Activated naive CD8-positive, alpha-beta T cell treated with anti-CD3 and anti-CD28 coated beads for 36 hours (primary cell): ENCODE measurements around the gene TMEM242. TPM values are rescaled to one million over a fixed set of nuclear protein-coding genes. Genes with fewer than 3 reads are reported as not detected.
A peak's percentile ranks its signal among the peaks of the same experiment; 100 is the strongest.

Experiments
- DNase-seq: peaks from one replicate; pipeline ENCODE4 v3.0.0; 2021
- H3K27ac Mint-ChIP-seq: one replicate; pipeline ENCODE4 v1.8.0; 2022; ENCODE audit warnings: mild to moderate bottlenecking, moderate library complexity, mixed read lengths
- H3K27me3 Mint-ChIP-seq: one replicate; pipeline ENCODE4 v1.8.0; 2022; ENCODE audit warnings: mild to moderate bottlenecking, mixed read lengths
- H3K36me3 Mint-ChIP-seq: one replicate; pipeline ENCODE4 v1.8.0; 2021; ENCODE audit warnings: mild to moderate bottlenecking, mixed read lengths
- H3K4me1 Mint-ChIP-seq: one replicate; pipeline ENCODE4 v1.8.0; 2021; ENCODE audit warnings: mixed read lengths
- H3K4me3 Mint-ChIP-seq: one replicate; pipeline ENCODE4 v1.8.0; 2022; ENCODE audit warnings: mild to moderate bottlenecking, moderate library complexity, mixed read lengths
- H3K9me3 Mint-ChIP-seq: one replicate; pipeline ENCODE4 v1.8.0; 2022; ENCODE audit warnings: mixed read lengths
- total RNA-seq, 2 experiments: library from RNA; stranded (reverse); gene quantifications; one replicate each; pipeline ENCODE4 v1.2.3, GENCODE V29; 2021

The TMEM242 gene
- total RNA-seq, 2 experiments from 2014 or later = 10.2 to 10.5 TPM

DNA sequence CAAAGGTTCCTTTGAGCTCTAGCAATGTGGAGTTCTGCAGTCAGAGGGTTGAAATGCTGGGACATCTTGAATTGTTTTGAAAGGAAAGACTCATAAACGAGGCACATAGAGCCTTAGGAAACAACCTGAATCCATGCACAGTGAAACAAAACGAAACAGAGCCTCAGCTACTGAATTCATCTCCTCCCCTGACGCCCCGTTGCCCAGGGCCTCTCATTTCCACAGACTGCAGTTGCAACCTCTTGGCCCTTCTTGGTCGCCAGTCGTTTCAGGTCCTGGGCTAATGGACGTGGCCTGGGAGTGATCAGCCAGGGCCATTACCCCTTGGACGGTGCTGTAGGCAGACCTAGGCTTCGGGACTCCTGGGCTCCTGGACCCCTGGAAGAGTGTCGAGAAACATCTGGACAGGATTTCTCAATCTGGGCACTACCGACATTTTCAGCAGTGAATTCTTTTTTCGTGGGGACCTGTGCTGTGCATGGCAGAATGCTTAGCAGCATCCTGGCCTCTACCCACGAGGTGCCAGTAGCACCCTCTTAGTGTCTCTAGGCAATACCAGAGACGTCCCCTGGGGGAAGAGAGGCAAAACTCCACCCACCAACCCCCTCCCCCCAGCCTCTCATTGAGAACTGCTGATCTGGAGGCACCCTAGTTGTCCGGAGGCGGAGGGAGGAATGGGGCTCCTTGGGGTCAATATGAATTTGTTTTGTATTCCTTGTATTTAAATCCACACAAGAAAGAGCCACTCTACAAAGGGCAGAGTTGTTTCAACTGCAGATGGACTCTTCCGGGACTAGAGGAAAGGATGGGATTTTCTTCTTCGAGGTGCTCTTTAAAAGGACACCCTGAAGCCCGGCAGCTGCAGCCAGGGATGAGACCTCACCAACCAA is 50.2 kb downstream of the TMEM242 start:
- Mint-ChIP-seq H3K9me3 (peaks cover 8% of the 10 kb centered on the region), H3K27ac (no peak overlapping the region), H3K27me3 (no peaks in the 10 kb centered on the region), H3K4me1 (peaks cover 7% of the 10 kb centered on the region), H3K4me3 (no peak overlapping the region), H3K36me3 (peaks cover 4% of the 10 kb centered on the region)
- peak; percentile 22 for DNase-seq

DNA sequence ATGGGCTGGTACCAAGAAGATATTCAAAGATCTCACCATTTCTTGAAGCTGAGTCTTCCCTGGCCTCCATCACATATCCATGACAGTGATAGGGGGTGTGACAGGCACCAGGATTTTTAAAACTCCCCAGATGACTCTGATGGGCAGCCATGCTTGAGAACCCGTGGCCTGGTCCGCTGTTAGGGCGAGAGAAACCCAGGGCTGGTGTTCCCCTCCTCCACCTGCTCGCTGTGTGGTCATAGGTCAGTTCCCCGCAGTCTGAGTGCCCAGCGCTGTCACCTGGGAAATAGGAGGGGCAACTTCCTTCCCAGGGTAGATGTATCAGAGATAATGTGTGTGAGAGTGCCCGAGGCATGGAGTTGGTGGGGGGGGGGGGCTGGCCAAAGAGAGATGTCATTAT is 50.9 kb downstream of the TMEM242 start:
- Mint-ChIP-seq H3K4me1 (peaks cover 7% of the 10 kb centered on the region), H3K27ac (no peak overlapping the region), H3K36me3 (peaks cover 4% of the 10 kb centered on the region), H3K27me3 (no peaks in the 10 kb centered on the region), H3K9me3 (peaks cover 8% of the 10 kb centered on the region), H3K4me3 (no peak overlapping the region)
- no peak for DNase-seq

DNA sequence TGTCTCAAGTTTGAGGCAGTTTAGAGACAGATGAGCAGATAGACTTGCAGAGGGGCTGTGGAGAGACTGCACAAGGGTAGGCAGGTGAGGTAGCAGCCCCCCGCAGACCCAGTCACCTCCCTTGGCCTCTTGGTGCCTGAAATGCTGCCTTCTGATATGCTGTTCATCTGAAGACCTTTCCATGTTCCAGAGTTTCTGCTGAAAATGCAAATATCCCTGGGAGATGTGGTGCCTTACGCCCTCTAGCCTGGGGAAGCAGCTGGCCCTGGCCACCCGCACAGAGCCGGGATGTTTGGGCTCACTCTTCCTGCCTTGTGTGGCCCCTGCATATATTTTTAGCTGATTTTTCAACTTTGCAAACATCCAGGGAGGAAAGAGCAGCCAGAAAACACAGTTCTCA is 51.4 kb downstream of the TMEM242 start:
- no peak for DNase-seq
- Mint-ChIP-seq H3K27me3 (no peaks in the 10 kb centered on the region), H3K4me3 (no peak overlapping the region), H3K27ac (no peak overlapping the region), H3K36me3 (peaks cover 4% of the 10 kb centered on the region), H3K4me1 (peaks cover 7% of the 10 kb centered on the region), H3K9me3 (peaks cover 8% of the 10 kb centered on the region)

DNA sequence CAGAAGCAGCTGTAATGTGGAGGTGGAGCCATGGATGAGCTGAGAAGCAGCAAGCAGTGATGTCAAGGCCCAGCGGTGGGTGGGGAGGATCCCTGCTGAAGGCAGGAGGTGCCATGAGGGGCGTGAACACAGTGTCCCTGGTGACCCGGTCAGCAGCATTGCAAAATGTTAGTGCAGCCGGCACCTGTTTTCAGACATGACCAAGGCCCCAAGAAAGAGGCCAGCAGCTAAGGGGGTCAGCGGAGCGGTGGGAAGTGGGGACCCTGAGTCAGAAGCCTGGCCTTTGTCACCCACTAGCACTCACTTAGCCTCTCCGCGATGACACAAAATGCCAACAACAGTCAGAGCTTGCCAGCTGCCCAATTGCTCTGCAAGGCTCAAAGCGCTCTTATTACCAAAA is 51.9 kb downstream of the TMEM242 start:
- H3K9me3 Mint-ChIP-seq = peaks cover 8% of the 10 kb centered on the region
- H3K36me3 Mint-ChIP-seq = peaks cover 4% of the 10 kb centered on the region
- no peak for DNase-seq
- H3K4me1 Mint-ChIP-seq = peaks cover 7% of the 10 kb centered on the region
- H3K27ac Mint-ChIP-seq = no peak overlapping the region
- H3K27me3 Mint-ChIP-seq = no peaks in the 10 kb centered on the region
- no peak overlapping the region for H3K4me3 Mint-ChIP-seq

DNA sequence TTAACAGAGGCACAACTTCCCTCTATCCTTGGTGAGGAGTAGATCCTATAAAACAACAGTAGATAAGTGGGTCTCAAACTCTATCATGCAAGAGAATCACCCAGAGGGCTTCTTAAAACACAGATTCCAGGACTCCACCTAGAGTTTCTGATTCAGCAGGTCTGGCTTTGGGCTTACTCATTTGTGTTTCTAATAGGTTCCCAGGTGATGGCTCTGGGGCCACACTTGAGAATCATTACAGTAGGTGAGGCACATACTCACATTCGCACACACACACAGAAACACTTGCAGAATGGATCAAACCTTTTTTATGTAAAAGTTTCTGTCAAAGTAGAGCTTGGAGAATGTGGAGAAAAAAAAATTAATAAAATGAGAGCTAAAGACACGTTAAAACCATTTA is 52.4 kb downstream of the TMEM242 start:
- Mint-ChIP-seq H3K4me3 (no peak overlapping the region), H3K9me3 (peaks cover 8% of the 10 kb centered on the region), H3K27me3 (no peaks in the 10 kb centered on the region), H3K4me1 (peaks cover 7% of the 10 kb centered on the region), H3K27ac (no peak overlapping the region), H3K36me3 (peaks cover 4% of the 10 kb centered on the region)
- DNase-seq = no peak

DNA sequence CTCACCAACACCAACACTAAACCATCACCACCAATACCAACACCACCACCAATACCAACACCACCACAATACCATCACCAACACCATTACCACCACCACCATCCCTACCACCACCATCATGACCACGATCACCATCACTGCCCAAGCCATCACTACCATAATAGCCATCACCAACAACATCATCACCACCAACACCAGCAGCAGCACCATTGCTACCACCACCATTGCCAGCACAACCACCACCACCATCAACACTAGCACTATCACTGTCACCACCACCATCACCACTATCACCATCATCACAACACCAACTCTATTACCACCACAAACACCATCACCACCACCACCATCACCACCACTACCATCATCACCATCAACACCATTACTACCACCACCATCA is 53.0 kb downstream of the TMEM242 start:
- Mint-ChIP-seq H3K9me3 (peaks cover 8% of the 10 kb centered on the region), H3K27me3 (no peaks in the 10 kb centered on the region), H3K36me3 (peaks cover 4% of the 10 kb centered on the region), H3K4me1 (peaks cover 7% of the 10 kb centered on the region), H3K4me3 (no peak overlapping the region), H3K27ac (no peak overlapping the region)
- no peak for DNase-seq

DNA sequence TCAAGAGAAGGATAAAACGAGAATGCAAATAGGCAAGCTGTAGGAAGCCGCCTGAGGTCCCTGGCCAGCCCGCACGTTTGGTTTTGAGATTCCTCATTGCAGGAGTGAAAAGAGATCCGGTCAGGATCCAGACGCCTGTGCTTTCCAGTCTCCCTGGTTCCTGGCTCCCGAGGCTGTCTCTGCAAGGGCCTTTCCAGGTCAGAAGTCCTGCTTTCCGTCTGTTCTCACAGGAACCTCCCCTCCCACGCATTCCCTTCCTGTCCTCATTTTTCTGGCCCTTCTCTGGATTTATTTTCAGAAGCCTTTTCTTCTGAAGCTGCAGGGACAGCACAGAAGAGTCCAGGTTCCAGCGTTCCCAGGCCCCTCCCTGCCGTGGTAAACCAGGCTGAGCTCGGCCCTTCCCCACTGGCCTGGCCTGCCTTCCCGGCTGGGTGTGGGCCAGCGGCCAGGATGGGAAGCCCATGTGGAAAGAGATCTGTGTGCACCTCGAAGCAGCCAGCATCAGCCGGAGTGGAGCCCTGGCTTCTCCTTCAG is 54.0 kb downstream of the TMEM242 start:
- peaks cover 7% of the 10 kb centered on the region for H3K4me1 Mint-ChIP-seq
- DNase-seq = no peak
- H3K27me3 Mint-ChIP-seq = no peaks in the 10 kb centered on the region
- H3K4me3 Mint-ChIP-seq = no peak overlapping the region
- peaks cover 8% of the 10 kb centered on the region for H3K9me3 Mint-ChIP-seq
- H3K27ac Mint-ChIP-seq = no peak overlapping the region
- peaks cover 4% of the 10 kb centered on the region for H3K36me3 Mint-ChIP-seq

DNA sequence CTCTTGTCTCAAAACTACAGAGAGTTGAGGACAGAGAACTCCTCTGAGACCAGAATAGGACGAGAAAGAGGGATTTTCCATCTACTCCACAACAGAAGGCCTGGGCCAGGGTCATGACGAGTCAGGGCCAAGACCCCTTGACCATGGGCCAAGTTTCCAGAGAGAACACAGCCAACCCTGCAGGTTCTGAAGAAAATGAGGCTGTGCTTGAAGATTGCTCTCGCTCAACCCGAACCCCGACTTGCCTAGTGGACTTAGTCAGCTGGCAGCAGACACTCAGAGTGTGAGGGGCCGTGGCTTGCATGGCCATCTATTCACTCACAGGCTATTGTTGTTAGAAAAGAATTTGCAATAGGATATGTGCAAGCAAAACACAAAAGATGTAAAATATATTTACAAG is 54.5 kb downstream of the TMEM242 start:
- peaks cover 8% of the 10 kb centered on the region for H3K9me3 Mint-ChIP-seq
- no peak for DNase-seq
- no peaks in the 10 kb centered on the region for H3K27me3 Mint-ChIP-seq
- peaks cover 4% of the 10 kb centered on the region for H3K36me3 Mint-ChIP-seq
- H3K27ac Mint-ChIP-seq = no peak overlapping the region
- H3K4me1 Mint-ChIP-seq = peaks cover 4% of the 10 kb centered on the region
- H3K4me3 Mint-ChIP-seq = no peak overlapping the region

DNA sequence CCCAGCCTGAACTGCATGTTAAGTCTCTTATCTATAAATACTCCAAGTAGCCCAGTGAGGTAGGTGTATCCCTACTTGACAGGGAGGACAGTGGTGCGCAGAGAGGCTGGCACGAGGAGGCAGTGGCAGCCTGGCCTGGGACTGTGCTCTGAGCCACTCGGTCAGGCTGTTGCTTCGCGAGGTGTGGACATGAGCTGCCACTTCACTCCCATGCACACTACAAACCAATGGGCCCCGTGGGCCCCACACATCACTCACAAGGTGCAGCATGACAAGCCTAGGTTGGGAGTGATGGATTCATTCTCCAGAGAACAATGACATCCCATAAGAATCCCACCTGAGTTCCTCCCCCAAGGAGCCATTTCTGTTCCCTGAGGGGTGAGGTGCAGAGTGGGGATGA is 54.9 kb downstream of the TMEM242 start:
- peaks cover 4% of the 10 kb centered on the region for H3K36me3 Mint-ChIP-seq
- no peak overlapping the region for H3K4me3 Mint-ChIP-seq
- peaks cover 8% of the 10 kb centered on the region for H3K9me3 Mint-ChIP-seq
- no peak overlapping the region for H3K27ac Mint-ChIP-seq
- H3K27me3 Mint-ChIP-seq = no peaks in the 10 kb centered on the region
- DNase-seq = no peak
- peaks cover 2% of the 10 kb centered on the region for H3K4me1 Mint-ChIP-seq

DNA sequence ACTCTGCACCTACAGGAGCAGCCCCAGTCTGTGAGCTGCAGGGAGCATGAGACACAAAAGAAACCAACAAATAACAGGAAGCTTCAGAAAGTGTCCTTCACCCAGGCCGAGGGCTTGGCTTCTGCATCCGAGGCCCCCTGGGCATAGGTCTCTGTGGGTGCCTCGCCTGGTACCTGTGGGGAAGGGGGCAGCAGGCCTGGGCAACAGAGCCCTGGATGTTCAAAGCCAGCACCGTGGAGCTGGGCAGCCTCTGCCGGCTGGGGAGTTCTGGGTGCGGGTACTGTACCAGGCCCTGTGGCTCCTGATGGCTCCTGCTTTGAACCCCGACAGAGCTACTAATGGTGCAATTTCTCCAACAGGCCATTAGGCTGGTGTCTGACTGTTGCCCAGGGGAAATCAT is 55.7 kb downstream of the TMEM242 start:
- peaks cover 8% of the 10 kb centered on the region for H3K9me3 Mint-ChIP-seq
- H3K4me3 Mint-ChIP-seq = no peak overlapping the region
- no peaks in the 10 kb centered on the region for H3K4me1 Mint-ChIP-seq
- peaks cover 4% of the 10 kb centered on the region for H3K36me3 Mint-ChIP-seq
- DNase-seq = no peak
- H3K27me3 Mint-ChIP-seq = no peaks in the 10 kb centered on the region
- H3K27ac Mint-ChIP-seq = no peak overlapping the region

DNA sequence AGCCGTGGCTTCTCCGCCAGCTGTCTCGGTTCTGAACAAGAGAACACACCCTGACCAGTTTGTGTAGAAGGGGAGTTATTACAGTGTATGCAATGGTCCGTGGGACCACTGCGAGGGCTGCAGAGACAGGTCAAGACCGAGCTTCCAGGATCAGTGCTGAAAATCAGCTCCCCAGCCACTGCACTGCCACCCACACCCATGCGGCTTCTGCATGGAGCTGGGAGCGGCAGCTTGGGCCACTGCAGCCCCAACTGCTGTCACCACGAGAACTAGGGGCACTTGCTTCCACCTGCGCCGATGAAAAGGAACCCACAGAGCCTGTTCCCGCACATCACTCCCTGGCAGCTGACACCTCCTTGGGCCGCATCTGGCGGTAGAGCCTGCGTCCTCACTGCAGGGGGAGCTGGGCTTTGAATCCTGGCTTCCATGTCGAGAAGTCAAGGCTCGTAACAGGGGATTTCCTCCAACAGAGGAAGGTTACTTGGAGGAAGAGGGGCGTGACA is 56.2 kb downstream of the TMEM242 start:
- DNase-seq = no peak
- Mint-ChIP-seq H3K9me3 (peaks cover 8% of the 10 kb centered on the region), H3K4me1 (no peaks in the 10 kb centered on the region), H3K4me3 (no peak overlapping the region), H3K27ac (no peak overlapping the region), H3K36me3 (peaks cover 4% of the 10 kb centered on the region), H3K27me3 (no peaks in the 10 kb centered on the region)

DNA sequence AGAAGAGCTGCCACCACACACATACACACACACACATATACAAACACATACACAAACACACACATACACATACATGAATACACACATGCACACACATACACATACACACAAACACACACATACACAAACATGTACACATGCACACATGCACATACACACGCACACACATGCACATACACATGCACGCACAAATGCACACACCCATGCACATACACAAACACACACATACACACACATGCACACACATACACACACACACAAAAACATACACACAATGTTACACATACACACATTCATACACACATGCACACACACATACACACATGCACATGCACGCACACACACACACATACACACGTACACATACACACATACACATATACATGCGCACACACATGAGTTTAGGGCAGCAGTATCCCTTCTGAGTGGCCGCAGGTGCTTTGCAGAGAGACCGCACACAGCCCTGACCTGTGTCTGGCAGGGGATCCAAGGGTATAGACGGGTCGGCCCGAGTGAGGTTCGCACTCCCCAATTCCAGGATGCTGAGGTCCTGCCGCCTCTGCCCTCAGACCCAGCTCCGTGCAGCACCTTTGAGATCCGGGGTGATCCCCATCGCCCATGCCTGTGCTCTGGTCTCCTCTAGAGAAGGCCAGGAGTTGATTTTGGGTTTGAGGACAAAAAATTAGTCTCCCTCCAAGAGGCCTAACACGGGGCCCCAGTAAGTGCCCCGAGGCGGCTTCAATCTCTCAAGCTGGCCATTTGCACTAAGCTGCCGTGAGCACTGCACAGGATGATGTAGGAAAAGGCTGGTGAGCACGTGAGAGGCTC is 56.8 kb downstream of the TMEM242 start:
- peaks cover 8% of the 10 kb centered on the region for H3K9me3 Mint-ChIP-seq
- H3K27ac Mint-ChIP-seq = no peak overlapping the region
- no peak overlapping the region for H3K4me3 Mint-ChIP-seq
- no peak for DNase-seq
- H3K4me1 Mint-ChIP-seq = no peaks in the 10 kb centered on the region
- H3K27me3 Mint-ChIP-seq = no peaks in the 10 kb centered on the region
- H3K36me3 Mint-ChIP-seq = peaks cover 4% of the 10 kb centered on the region

DNA sequence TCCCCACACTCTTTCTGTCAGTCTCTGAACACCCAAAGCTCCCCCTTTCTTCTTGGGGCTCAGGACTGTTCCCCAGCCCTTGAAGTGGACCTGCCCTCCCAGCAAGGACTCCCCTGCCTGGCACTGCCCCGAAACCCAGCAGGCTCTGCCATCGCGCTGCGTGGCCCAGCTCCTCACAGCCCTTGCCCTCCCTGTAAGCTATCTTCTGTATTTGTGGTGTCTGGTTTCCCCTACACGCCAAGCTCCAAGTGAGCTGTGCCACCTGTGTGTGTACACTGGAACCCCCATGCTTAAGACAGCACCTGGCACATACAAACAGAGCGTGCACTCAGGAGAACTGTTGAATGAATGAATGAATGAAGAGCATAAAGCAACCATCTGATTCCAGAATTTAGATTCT is 57.7 kb downstream of the TMEM242 start:
- peaks cover 4% of the 10 kb centered on the region for H3K36me3 Mint-ChIP-seq
- no peak overlapping the region for H3K4me3 Mint-ChIP-seq
- no peaks in the 10 kb centered on the region for H3K4me1 Mint-ChIP-seq
- H3K27me3 Mint-ChIP-seq = no peaks in the 10 kb centered on the region
- no peak overlapping the region for H3K27ac Mint-ChIP-seq
- H3K9me3 Mint-ChIP-seq = peaks cover 7% of the 10 kb centered on the region
- DNase-seq = no peak

DNA sequence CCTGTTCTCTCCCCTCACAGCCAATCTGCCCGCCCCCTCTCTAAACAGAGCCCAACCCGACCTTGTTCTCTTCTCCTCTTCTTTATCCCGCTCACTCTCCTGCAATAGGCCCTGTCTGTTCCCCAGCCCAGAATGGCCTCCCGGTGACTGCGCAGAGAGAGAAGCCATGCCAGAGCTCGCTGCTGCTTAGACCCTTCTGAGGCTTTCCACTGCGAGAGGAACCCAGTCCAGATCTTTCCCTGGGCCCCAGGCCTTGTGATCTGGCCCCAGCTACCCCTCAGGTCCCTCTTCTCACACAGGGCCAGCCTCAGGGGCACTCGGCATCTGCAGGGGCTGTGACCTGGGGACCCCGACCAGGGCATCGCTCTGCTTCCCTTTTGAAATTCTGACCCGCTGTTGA is 58.1 kb downstream of the TMEM242 start:
- no peaks in the 10 kb centered on the region for H3K4me1 Mint-ChIP-seq
- peaks cover 3% of the 10 kb centered on the region for H3K9me3 Mint-ChIP-seq
- no peak overlapping the region for H3K4me3 Mint-ChIP-seq
- H3K27ac Mint-ChIP-seq = no peak overlapping the region
- peaks cover 2% of the 10 kb centered on the region for H3K36me3 Mint-ChIP-seq
- no peak for DNase-seq
- no peaks in the 10 kb centered on the region for H3K27me3 Mint-ChIP-seq

DNA sequence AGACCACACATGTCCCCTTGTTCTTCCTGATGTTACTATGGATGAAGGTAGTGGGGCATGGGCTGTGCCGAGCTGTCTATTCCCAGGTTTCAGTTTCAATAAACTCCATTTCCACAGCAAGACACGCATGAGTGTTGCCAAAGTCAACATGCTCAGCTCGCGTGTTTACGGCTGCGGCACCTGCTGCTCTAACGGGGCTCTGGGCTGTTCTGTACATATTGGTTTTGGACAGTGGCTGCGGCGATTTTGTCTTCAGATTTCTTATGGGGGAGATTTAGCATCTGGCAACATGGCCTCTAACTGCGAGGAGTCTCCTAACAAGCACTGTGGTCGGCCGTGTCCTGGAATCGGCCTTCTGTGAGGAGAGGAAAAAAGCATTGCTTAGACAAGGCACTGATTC is 58.6 kb downstream of the TMEM242 start:
- no peak for DNase-seq
- Mint-ChIP-seq H3K9me3 (no peaks in the 10 kb centered on the region), H3K4me1 (no peaks in the 10 kb centered on the region), H3K4me3 (no peak overlapping the region), H3K27ac (no peak overlapping the region), H3K36me3 (no peaks in the 10 kb centered on the region), H3K27me3 (no peaks in the 10 kb centered on the region)
